ENCODE data around the gene ERVW-1. TPM values are rescaled to one million over a fixed set of nuclear protein-coding genes. Genes with fewer than 3 reads are reported as not detected.
"Not testable (repeated sequence)": the region's sequence is repeated elsewhere in the genome, so short reads cannot be mapped to it uniquely, and the experiment has no call there.

Gene ERVW-1
- polyA plus RNA-seq, 3 donors from 2014 or later = not detected

GRCh38 chr7:92460510-92460909, 17.2 kb downstream of the ERVW-1 start:
- Mint-ChIP-seq H3K27ac (no peak overlapping the region), H3K9me3 (no peaks in the 10 kb centered on the region), H3K4me1 (no peaks in the 10 kb centered on the region), H3K36me3 (peaks cover 15 to 29% (median 23%) of the 10 kb centered on the region in 3 donors), H3K4me3 (no peak overlapping the region), H3K27me3 (ENCODE audit: low read depth in 3 of 3) (no peaks in the 10 kb centered on the region)
- no peak for DNase-seq

GRCh38 chr7:92460109-92460508, 17.6 kb downstream of the ERVW-1 start:
- H3K4me1 Mint-ChIP-seq = no peaks in the 10 kb centered on the region
- no peaks in the 10 kb centered on the region for H3K9me3 Mint-ChIP-seq
- no peak overlapping the region for H3K27ac Mint-ChIP-seq
- H3K36me3 Mint-ChIP-seq = peaks cover 15 to 29% (median 23%) of the 10 kb centered on the region in 3 donors
- no peak for DNase-seq
- no peaks in the 10 kb centered on the region for H3K27me3 Mint-ChIP-seq (ENCODE audit: low read depth in 3 of 3)
- H3K4me3 Mint-ChIP-seq = no peak overlapping the region

- H3K4me1 Mint-ChIP-seq = peaks cover 0 to under 1% of the 10 kb centered on the region in 2 donors
Observed at GRCh38 chr7:92456236-92456635, 21.5 kb downstream of the ERVW-1 start.

DNA sequence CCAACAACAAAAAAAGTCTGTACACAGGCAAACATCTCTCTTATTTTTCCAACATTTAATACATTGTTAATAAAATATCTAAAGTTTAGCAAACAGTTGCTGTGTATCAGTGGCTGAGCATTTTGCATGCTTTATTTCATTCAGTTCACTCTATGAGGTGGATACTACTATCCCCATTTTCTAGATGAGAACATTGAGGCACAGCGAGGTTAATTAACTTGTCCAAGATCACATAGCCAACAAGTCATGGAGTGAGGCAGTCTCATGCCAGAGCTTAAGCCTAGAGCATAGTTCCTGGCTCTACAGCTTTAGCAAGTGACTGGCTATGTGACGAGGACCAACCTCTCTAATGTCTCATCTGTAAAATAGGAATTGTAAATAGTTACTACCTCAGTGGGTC, 26.1 kb downstream of the ERVW-1 start:
- peaks cover 0 to 4% (median 4%) of the 10 kb centered on the region in 3 donors for H3K27me3 Mint-ChIP-seq (ENCODE audit: low read depth in 3 of 3)
- DNase-seq = no peak
- peaks cover 14 to 21% of the 10 kb centered on the region in 2 donors for H3K4me1 Mint-ChIP-seq
- no peaks in the 10 kb centered on the region for H3K9me3 Mint-ChIP-seq
- H3K4me3 Mint-ChIP-seq = no peak overlapping the region
- peaks cover 11 to 30% (median 19%) of the 10 kb centered on the region in 3 donors for H3K36me3 Mint-ChIP-seq
- H3K27ac Mint-ChIP-seq = no peak overlapping the region

More at GRCh38 chr7:92456236-92456635, 21.5 kb downstream of the ERVW-1 start:
- DNase-seq = no peak
- Mint-ChIP-seq H3K36me3 (peaks cover 10 to 31% (median 18%) of the 10 kb centered on the region in 3 donors), H3K27me3 (ENCODE audit: low read depth in 3 of 3) (no peaks in the 10 kb centered on the region), H3K9me3 (no peaks in the 10 kb centered on the region), H3K27ac (no peak overlapping the region), H3K4me3 (no peak overlapping the region)

DNA sequence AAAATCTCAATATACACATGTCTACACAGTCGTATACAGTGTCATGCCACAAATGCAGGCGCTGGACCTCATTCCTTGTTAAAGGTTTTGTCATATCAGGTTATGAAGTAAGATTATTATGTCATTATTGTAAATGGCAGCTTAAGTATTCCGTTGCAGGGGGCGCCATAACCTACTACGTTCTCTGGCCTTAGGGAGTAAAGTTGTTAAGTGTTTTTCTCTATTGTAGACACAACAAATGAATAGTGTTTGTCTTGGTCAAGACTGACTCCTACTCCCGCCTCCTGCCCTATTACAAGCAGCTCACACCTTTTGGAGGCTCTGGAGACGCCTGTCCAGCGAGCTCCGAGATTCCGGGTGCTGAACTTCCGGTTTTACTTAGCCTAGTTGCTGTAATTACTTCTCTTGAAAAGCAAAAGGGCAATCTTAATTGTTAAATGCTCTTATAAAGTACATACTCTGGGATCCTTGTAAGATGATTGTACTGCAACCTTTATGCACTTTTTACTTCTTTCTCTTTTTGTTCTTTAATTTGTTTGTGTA, 29.5 kb downstream of the ERVW-1 start:
- Mint-ChIP-seq H3K4me3 (peak overlapping the region; percentile 87 to 98 (median 95)), H3K27me3 (ENCODE audit: low read depth in 3 of 3) (peaks cover 0 to 4% (median 4%) of the 10 kb centered on the region in 3 donors), H3K27ac (peak overlapping the region; percentile 93 to 98 (median 96)), H3K9me3 (no peaks in the 10 kb centered on the region), H3K36me3 (peaks cover 7 to 10% (median 7%) of the 10 kb centered on the region in 3 donors), H3K4me1 (peaks cover 16 to 25% of the 10 kb centered on the region in 2 donors)
- peak; percentile 59 to 68 (median 67) for DNase-seq

DNA sequence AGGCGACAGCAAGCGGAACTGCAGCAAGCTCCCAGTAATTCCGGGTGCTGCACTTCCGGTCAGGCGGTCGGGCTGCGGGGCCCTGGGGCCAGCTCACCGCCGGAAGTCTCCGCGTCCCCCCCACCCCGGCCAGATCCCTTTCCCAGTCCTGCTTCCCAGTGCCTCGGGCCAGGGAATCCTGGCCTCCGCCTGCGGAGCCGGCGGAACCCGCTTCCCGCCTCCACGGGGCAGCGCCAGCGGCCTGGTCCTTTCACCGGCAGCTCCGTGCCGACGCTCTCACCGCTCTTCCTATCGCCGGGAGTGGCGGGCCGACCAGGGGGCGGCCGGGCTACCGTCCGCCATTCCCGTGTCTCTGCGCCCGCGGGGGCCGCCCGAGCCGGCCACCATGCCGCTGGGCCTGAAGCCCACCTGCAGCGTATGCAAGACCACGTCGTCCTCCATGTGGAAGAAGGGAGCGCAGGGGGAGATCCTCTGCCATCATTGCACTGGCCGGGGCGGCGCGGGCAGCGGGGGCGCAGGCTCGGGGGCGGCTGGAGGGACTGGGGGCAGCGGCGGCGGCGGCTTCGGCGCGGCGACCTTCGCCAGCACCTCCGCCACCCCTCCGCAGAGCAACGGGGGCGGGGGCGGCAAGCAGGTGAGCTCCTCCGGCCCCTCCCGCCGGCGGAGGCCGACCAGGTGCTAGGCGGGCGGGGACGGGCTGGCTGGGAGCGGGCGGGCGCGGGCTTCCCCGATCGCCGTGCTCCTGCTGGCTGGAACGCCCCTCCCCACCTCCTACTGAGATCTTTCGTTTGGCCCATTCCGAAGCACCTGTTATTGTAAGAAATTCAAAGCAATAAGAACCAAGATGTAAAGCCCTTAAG, 30.2 kb downstream of the ERVW-1 start, which contains the start of gene GATAD1:
Gene GATAD1 (plus strand): TSS at position 138 of the 860 bp plus-strand sequence. CDS start 248 bp downstream, at position 386.
- DNase-seq = peak; percentile 84 to 87 (median 87)
- H3K4me1 Mint-ChIP-seq = peaks cover 16 to 25% of the 10 kb centered on the region in 2 donors
- peak within 1 kb of the TSS; percentile 87 to 98 (median 95) for H3K4me3 Mint-ChIP-seq
- no peaks in the 10 kb centered on the region for H3K9me3 Mint-ChIP-seq
- peaks cover 0 to 4% (median 4%) of the 10 kb centered on the region in 3 donors for H3K27me3 Mint-ChIP-seq (ENCODE audit: low read depth in 3 of 3)
- H3K27ac Mint-ChIP-seq = peak within 1 kb of the TSS; percentile 93 to 98 (median 96)
- H3K36me3 Mint-ChIP-seq = peaks cover 5 to 10% (median 5%) of the 10 kb centered on the region in 3 donors

- peaks cover 0 to 7% (median 4%) of the 10 kb centered on the region in 3 donors for H3K27me3 Mint-ChIP-seq (ENCODE audit: low read depth in 3 of 3)
- H3K9me3 Mint-ChIP-seq = no peaks in the 10 kb centered on the region
- H3K4me1 Mint-ChIP-seq = peaks cover 16 to 25% of the 10 kb centered on the region in 2 donors
- H3K36me3 Mint-ChIP-seq = peaks cover 5 to 10% (median 5%) of the 10 kb centered on the region in 3 donors
- no peak for DNase-seq
- peak overlapping the region; percentile 86 to 94 (median 92) for H3K27ac Mint-ChIP-seq
- H3K4me3 Mint-ChIP-seq = peak overlapping the region; percentile 76 to 96 (median 89)
Observed at GRCh38 chr7:92446869-92447344, 30.8 kb downstream of the ERVW-1 start.

- not testable (repeated sequence) for H3K4me1 Mint-ChIP-seq; H3K4me3 Mint-ChIP-seq; H3K9me3 Mint-ChIP-seq; H3K27ac Mint-ChIP-seq; DNase-seq; H3K36me3 Mint-ChIP-seq; H3K27me3 Mint-ChIP-seq (ENCODE audit: low read depth in 3 of 3)
Observed at GRCh38 chr7:92442720-92443119, 35.0 kb downstream of the ERVW-1 start.

DNA sequence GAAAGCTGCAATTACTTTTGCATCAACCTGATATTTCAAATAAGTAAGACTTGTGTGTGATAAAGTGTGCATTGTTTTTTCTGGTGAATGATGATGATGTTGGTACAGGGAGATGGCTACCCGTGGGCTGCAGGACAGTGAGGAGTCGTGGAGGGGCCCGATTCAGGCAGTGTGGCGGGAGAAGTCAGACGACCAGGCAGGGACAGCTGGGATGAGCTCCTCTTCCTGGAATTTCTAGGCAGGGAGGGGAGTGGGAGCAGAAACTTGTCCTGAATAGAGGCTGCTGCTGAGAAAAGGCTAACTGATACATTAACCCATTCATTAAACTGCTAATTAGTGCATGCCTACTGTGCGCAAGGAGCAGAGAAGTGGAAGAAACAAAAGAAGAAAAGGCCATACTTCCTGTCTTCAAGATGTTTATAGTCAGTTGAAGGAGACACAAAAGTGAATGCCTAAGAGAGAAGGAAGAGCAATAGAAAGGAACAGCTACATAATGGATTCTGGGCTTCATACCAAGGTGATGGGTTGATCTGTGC, 39.7 kb downstream of the ERVW-1 start:
- peaks cover 0 to 3% (median 0%) of the 10 kb centered on the region in 3 donors for H3K36me3 Mint-ChIP-seq
- H3K9me3 Mint-ChIP-seq = no peaks in the 10 kb centered on the region
- peaks cover 2 to 11% (median 4%) of the 10 kb centered on the region in 3 donors for H3K27me3 Mint-ChIP-seq (ENCODE audit: low read depth in 3 of 3)
- no peak for DNase-seq
- H3K27ac Mint-ChIP-seq = no peak overlapping the region
- H3K4me3 Mint-ChIP-seq = no peak overlapping the region
- no peaks in the 10 kb centered on the region for H3K4me1 Mint-ChIP-seq

- Mint-ChIP-seq H3K4me1 (no peaks in the 10 kb centered on the region), H3K27ac (no peak overlapping the region), H3K27me3 (ENCODE audit: low read depth in 3 of 3) (peaks cover 0 to 11% (median 2%) of the 10 kb centered on the region in 3 donors), H3K4me3 (no peak overlapping the region), H3K36me3 (peaks cover 0 to 3% (median 0%) of the 10 kb centered on the region in 3 donors), H3K9me3 (no peaks in the 10 kb centered on the region)
- no peak for DNase-seq
Observed at GRCh38 chr7:92436612-92437445, 40.9 kb downstream of the ERVW-1 start.

GRCh38 chr7:92435542-92435941, 42.2 kb downstream of the ERVW-1 start:
- Mint-ChIP-seq H3K27me3 (ENCODE audit: low read depth in 3 of 3) (peaks cover 0 to 13% (median 2%) of the 10 kb centered on the region in 3 donors), H3K9me3 (no peaks in the 10 kb centered on the region), H3K36me3 (no peaks in the 10 kb centered on the region), H3K4me3 (no peak overlapping the region), H3K27ac (no peak overlapping the region), H3K4me1 (no peaks in the 10 kb centered on the region)
- no peak for DNase-seq

DNA sequence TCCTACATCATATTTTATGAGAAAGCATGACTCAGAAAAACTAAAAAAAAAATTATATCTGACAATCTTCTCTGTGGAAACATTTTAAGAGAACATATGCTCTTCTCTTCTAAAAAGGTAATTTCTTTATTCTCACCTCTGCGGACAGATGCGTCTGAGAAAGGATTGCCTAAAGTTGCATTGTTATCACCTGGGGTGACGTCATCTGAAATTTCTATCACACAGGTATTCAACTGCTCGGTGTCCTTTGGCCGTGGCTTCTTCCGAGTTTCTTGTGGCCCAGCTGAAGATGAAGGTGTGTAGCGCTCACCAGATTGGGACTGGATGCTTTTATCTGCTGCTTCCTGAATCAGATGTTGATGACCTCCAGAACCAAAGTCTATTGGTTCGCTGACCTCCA, 44.7 kb downstream of the ERVW-1 start:
- H3K27ac Mint-ChIP-seq = no peak overlapping the region
- no peak overlapping the region for H3K4me3 Mint-ChIP-seq
- no peaks in the 10 kb centered on the region for H3K36me3 Mint-ChIP-seq
- no peaks in the 10 kb centered on the region for H3K9me3 Mint-ChIP-seq
- H3K27me3 Mint-ChIP-seq (ENCODE audit: low read depth in 3 of 3) = peaks cover 0 to 16% (median 2%) of the 10 kb centered on the region in 3 donors
- no peaks in the 10 kb centered on the region for H3K4me1 Mint-ChIP-seq
- DNase-seq = no peak

DNA sequence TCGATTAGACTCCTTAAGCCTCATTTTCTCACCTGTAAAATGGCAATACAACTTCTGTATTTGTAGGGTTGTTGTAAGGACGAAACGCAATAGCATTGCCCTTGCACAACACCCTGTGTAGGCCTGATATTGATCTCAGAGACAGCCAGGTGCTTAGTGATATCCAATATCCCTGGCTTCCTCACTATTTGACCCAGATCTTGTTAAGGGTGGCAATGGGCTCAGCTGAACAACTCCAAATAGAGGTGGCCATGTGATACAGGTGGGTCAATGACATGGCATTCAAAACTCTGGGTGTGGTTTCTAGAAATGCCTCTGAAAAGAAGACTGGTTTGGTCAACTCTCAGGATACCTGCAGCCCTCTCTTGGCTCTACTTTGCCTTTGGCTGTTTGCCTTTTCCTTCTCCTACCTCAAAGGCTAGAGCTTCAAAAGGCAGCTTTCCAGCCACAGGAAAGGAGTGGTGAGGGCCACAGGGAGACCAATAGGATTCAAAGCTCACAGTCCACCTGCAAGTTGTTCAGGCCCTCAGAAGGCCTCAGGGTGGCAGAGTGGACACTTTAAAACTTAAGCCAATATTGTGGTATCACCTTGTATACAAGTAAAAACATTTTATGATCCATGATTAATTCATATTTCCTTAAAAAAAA, 45.3 kb downstream of the ERVW-1 start:
- Mint-ChIP-seq H3K36me3 (no peaks in the 10 kb centered on the region), H3K4me1 (no peaks in the 10 kb centered on the region), H3K9me3 (no peaks in the 10 kb centered on the region), H3K27me3 (ENCODE audit: low read depth in 3 of 3) (peaks cover 0 to 16% (median 2%) of the 10 kb centered on the region in 3 donors), H3K27ac (no peak overlapping the region), H3K4me3 (no peak overlapping the region)
- DNase-seq = no peak

Data from immature natural killer cell (primary cell).